ENCODE measurements around the gene MTMR6. TPM values are rescaled to one million over a fixed set of nuclear protein-coding genes. Genes with fewer than 3 reads are reported as not detected.
A peak's percentile ranks its signal among the peaks of the same experiment; 100 is the strongest.

Gene MTMR6
- total RNA-seq, 1 experiment from 2014 or later: 20.3 TPM

GRCh38 chr13:25280396-25280795 lies 6.9 kb downstream of the MTMR6 start:
- no peak for DNase-seq (ENCODE audit: low read depth)

- peak; percentile 14 for DNase-seq (ENCODE audit: low read depth)
Measured at GRCh38 chr13:25276748-25277147, 10.5 kb downstream of the MTMR6 start.

- no peak for DNase-seq (ENCODE audit: low read depth)
Measured at GRCh38 chr13:25268561-25268960, 18.7 kb downstream of the MTMR6 start.

GRCh38 chr13:25267715-25268114 lies 19.6 kb downstream of the MTMR6 start:
- no peak for DNase-seq (ENCODE audit: low read depth)

GRCh38 chr13:25266706-25267105 lies 20.6 kb downstream of the MTMR6 start:
- no peak for DNase-seq (ENCODE audit: low read depth)

- DNase-seq (ENCODE audit: low read depth): no peak
Measured at GRCh38 chr13:25262261-25262660, 25.0 kb downstream of the MTMR6 start.

GRCh38 chr13:25253702-25254101 lies 33.6 kb downstream of the MTMR6 start:
- no peak for DNase-seq (ENCODE audit: low read depth)

- no peak for DNase-seq (ENCODE audit: low read depth)
Measured at GRCh38 chr13:25252752-25253151, 34.5 kb downstream of the MTMR6 start.

GRCh38 chr13:25252225-25252624 lies 35.1 kb downstream of the MTMR6 start:
- DNase-seq (ENCODE audit: low read depth): no peak

- DNase-seq (ENCODE audit: low read depth): no peak
Measured at GRCh38 chr13:25249001-25249543, 38.2 kb downstream of the MTMR6 start.

GRCh38 chr13:25248071-25248470 lies 39.2 kb downstream of the MTMR6 start:
- DNase-seq (ENCODE audit: low read depth): no peak

- DNase-seq (ENCODE audit: low read depth): no peak
Measured at GRCh38 chr13:25247360-25247759, 39.9 kb downstream of the MTMR6 start.

GRCh38 chr13:25244123-25244522 lies 43.2 kb downstream of the MTMR6 start:
- no peak for DNase-seq (ENCODE audit: low read depth)

- DNase-seq (ENCODE audit: low read depth): no peak
Measured at GRCh38 chr13:25242956-25243355, 44.3 kb downstream of the MTMR6 start.

GRCh38 chr13:25241007-25241406 lies 46.3 kb downstream of the MTMR6 start:
- no peak for DNase-seq (ENCODE audit: low read depth)

- DNase-seq (ENCODE audit: low read depth): no peak
Measured at GRCh38 chr13:25237083-25237482, 50.2 kb downstream of the MTMR6 start.

- DNase-seq (ENCODE audit: low read depth): no peak
Measured at GRCh38 chr13:25233861-25234260, 53.4 kb downstream of the MTMR6 start.

GRCh38 chr13:25232937-25233515 lies 54.3 kb downstream of the MTMR6 start:
- DNase-seq (ENCODE audit: low read depth): no peak

GRCh38 chr13:25231517-25231916 lies 55.8 kb downstream of the MTMR6 start:
- no peak for DNase-seq (ENCODE audit: low read depth)

- DNase-seq (ENCODE audit: low read depth): no peak
Measured at GRCh38 chr13:25227690-25228089, 59.6 kb downstream of the MTMR6 start.

GRCh38 chr13:25225970-25226369 lies 61.3 kb downstream of the MTMR6 start:
- no peak for DNase-seq (ENCODE audit: low read depth)

- no peak for DNase-seq (ENCODE audit: low read depth)
Measured at GRCh38 chr13:25224151-25224550, 63.1 kb downstream of the MTMR6 start.

GRCh38 chr13:25222740-25223139 lies 64.5 kb downstream of the MTMR6 start:
- no peak for DNase-seq (ENCODE audit: low read depth)

GRCh38 chr13:25218019-25218418 lies 69.3 kb downstream of the MTMR6 start:
- no peak for DNase-seq (ENCODE audit: low read depth)

Data from Daoy (cell line).